GM10248 (cell line): ENCODE data around the gene NPHS1.

ENCODE experiments used
- CTCF ChIA-PET: fragments of 300-600 bp; sonication (Branson Sonifier 250); formaldehyde crosslinking; extraction: SDS; loops from one replicate; lab custom pipeline; 2021; ENCODE audit warnings: antibody characterized with exemption; lab: Yijun Ruan, JAX
- POLR2A ChIA-PET: fragments of 350-650 bp; sonication (Branson Sonifier 250); formaldehyde crosslinking; extraction: SDS; loops from one replicate; lab custom pipeline; 2020; ENCODE audit warnings: antibody characterized with exemption; lab: Yijun Ruan, JAX
- DNase-seq: peaks from one replicate; pipeline ENCODE4 v3.0.0; 2012; ENCODE audit errors: extremely low spot score
- TF ChIP-seq, protein P1 (sequence below): IDR thresholded peaks from 2 replicates; pipeline ENCODE4 v1.5.1; 2012; ENCODE audit warnings: mild to moderate bottlenecking, low read depth; ENCODE audit errors: extremely low read depth, missing control alignments, control extremely low read depth

Gene NPHS1

DNA sequence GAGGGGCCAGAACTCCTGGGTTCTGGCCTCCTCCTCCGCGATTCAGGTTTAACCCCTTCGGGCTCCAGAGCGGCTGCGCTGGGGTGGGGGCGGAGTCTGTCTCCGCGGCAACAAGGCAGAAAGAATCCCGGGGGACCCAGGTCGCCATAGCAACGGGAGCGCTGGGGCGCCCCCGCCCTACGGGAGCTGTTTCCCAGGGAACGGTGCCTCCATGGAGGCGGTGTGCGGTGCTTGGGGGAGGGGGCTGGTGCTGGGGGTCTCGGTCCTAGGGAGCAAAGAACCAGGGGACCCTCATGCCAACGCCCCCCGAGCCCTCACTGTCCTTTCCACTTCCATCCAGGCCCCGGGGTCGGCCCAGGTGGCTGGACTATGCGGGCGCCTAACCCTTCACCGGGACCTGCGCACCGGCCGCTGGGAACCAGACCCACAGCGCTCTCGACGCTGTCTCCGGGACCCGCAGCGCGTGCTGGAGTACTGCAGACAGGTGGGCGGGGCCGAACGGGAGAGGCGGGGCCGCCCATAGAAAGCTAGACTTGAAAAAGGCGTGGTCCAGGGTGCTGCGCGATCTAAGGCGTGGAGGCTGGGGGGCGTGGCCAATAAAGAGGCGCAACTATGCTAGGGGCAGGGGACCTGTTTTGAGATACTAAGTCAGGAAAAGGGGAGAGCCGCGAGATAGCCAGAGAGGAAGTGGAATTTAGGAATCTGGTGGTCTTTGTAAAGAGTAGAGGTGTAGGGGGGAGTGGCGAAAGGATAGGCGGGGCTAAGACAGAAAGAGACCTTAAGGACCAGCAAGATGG is 17.2 kb upstream of the NPHS1 start:
- DNase-seq: peak; percentile 86
- TF ChIP-seq, protein P1, sequence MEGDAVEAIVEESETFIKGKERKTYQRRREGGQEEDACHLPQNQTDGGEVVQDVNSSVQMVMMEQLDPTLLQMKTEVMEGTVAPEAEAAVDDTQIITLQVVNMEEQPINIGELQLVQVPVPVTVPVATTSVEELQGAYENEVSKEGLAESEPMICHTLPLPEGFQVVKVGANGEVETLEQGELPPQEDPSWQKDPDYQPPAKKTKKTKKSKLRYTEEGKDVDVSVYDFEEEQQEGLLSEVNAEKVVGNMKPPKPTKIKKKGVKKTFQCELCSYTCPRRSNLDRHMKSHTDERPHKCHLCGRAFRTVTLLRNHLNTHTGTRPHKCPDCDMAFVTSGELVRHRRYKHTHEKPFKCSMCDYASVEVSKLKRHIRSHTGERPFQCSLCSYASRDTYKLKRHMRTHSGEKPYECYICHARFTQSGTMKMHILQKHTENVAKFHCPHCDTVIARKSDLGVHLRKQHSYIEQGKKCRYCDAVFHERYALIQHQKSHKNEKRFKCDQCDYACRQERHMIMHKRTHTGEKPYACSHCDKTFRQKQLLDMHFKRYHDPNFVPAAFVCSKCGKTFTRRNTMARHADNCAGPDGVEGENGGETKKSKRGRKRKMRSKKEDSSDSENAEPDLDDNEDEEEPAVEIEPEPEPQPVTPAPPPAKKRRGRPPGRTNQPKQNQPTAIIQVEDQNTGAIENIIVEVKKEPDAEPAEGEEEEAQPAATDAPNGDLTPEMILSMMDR: no peak
- ChIA-PET POLR2A (interaction anchor here (0.6 to 1.3 kb wide), 2 partner anchors 10 to 11 kb away, joined by 3 to 7 read pairs; no protein-coding TSS in a partner anchor), CTCF (interaction anchor here (0.8 to 3.0 kb wide), 7 partner anchors 11 to 180 kb away, joined by 3 to 15 read pairs (median 4); no protein-coding TSS in a partner anchor)

DNA sequence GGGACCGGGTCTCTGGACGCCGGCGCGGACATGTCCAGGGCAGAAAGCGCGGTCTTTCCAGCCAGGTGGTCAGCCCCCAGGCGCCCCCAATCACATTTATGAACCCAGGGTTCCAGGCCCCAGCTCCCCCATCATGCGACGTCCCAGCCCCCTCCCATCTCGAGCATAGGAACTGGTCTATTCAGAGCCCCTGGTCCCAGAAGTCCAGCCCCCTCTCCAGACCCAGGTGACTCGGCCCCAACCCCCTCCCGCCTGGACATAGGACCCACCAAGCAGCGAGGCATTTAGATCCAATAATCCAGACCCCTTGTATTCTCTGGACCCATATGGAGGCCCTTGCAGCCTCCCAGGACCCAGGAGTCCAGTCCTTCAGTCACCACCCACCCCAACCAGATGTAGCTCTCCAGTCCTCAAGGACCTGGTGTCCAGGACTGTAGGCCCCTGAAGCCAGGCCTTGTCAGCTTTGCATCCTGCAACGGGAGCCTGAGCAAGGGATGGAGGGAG is 16.6 kb upstream of the NPHS1 start:
- ChIA-PET POLR2A (interaction anchor here (0.6 to 0.8 kb wide), 3 partner anchors 12 to 165 kb away, joined by 3 to 9 read pairs (median 4); no protein-coding TSS in a partner anchor), CTCF (interaction anchor here (0.8 to 3.0 kb wide), 8 partner anchors 11 to 179 kb away, joined by 3 to 15 read pairs (median 4); no protein-coding TSS in a partner anchor)
- TF ChIP-seq, protein P1: no peak

DNA sequence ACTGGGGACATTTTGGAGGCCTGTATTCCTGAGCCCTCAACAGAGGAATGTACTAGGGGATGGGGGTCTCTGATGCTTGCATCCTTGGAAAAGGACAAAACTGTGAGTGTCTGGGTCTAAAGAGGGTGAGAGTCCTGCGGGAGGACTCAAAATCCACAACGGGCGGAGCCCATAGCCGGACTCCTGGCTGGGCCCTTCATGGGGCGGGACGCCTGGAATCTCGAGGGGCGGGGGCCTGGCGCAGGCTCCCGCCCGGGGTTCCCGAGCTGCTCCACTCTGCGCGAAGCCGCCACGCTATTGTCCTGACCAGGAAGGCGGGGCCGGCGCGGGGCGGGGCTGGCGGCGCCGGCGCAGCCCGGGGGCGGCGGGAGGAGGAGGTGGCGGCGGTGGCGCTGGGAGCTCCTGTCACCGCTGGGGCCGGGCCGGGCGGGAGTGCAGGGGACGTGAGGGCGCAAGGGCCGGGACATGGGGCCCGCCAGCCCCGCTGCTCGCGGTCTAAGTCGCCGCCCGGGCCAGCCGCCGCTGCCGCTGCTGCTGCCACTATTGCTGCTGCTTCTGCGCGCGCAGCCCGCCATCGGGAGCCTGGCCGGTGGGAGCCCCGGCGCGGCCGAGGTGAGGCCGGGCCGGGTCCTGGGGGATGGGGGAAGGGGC is 16.0 kb upstream of the NPHS1 start, which contains the start of gene APLP1:
APLP1 (plus strand) TSS at position 403 of the 651 bp plus-strand sequence; CDS start at position 466, 63 bp downstream.
- TF ChIP-seq, protein P1: no peak
- POLR2A ChIA-PET: interaction anchor here (0.6 to 0.8 kb wide), 2 partner anchors 15 to 165 kb away, joined by 4 to 9 read pairs; no protein-coding TSS in a partner anchor
- CTCF ChIA-PET: interaction anchor here (0.8 to 3.0 kb wide), 7 partner anchors 12 to 179 kb away, joined by 3 to 15 read pairs (median 3); no protein-coding TSS in a partner anchor
- DNase-seq: peak; percentile 78

More for the DNA sequence above, 16.6 kb upstream of the NPHS1 start:
- no peak for DNase-seq

DNA sequence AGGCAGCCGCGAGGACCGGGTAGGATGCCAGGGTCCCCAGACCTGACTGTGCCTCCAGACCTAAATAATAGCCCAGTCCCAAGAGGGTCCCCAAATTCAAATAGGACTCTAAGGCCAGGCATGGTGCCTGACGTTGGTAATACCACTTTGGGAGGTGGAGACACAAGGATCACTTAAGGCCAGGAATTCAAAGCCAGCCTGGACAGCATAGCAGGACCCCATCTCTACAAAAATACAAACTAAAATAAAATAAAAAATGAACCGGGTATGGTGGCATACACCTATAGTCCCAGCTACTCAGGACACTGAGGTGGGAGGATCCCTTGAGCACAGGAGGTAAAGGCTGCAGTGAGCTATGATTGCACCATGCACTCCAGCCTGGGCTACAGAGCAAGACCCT is 10.7 kb upstream of the NPHS1 start:
- DNase-seq: no peak
- TF ChIP-seq, protein P1: no peak
- CTCF ChIA-PET: no interaction called here
- POLR2A ChIA-PET: no interaction called here

DNA sequence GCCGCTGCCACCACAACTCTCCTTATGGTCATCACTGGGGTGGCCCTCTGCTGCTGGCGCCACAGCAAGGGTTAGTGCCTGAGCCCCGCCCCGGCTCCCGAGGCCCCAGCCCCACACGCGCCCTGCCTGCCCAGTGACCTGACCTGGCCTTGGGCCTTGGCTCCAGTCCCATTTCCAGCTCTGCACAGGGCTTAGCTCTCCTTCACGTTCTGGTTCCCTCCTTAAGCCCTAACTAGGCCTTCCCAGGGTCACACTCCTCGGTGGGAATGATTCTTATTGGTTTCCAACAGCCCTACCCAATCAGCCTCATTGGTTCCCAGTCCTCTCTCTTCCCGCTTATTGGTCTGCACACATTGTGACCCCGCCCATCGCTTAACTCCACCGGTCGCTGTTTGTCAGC is 10.2 kb upstream of the NPHS1 start:
- CTCF ChIA-PET: no interaction called here
- POLR2A ChIA-PET: no interaction called here
- no peak for DNase-seq
- TF ChIP-seq, protein P1: no peak

DNA sequence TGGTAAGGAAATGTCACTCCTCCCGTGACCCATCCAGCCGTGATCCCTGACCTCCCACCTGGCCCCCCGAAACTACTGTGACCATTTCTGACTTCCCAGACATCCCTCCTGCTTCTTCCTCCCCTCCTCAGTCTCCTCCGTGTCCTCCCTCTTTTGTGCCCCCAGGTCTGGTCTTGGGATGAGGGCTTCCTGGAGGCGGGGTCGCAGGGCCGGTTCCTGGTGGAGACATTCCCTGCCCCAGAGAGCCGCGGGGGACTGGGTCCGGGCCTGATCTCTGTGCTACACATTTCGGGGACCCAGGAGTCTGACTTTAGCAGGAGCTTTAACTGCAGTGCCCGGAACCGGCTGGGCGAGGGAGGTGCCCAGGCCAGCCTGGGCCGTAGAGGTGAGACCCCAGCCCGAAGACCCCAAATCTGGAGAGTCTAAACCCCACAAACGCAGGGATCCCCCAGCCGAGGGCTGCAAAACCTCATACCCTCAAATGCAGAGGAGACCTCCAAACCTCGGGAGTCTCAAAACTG is 9.4 kb upstream of the NPHS1 start:
- DNase-seq: no peak
- TF ChIP-seq, protein P1: no peak
- ChIA-PET POLR2A (no interaction called here), CTCF (no interaction called here)
